Activated CD8-positive, alpha-beta memory T cell treated with anti-CD3 and anti-CD28 coated beads for 48 hours (primary cell): ENCODE data around the gene ANKRD62.
"Not testable (repeated sequence)": the region's sequence is repeated elsewhere in the genome, so short reads cannot be mapped to it uniquely, and the experiment has no call there.

Experiments used
- DNase-seq, 3 experiments: peaks; one replicate each; pipeline ENCODE4 v3.0.0-alpha.2; 2020; ENCODE audit warnings: low read depth in 2 of 3, low spot score in 2 of 3

Gene ANKRD62

GRCh38 chr18:12065397-12065796 is 28.2 kb upstream of the ANKRD62 start:
- no peak for DNase-seq

GRCh38 chr18:12066910-12067511 is 26.6 kb upstream of the ANKRD62 start:
- no peak for DNase-seq

- no peak for DNase-seq
Observed at GRCh38 chr18:12067671-12068070, 26.0 kb upstream of the ANKRD62 start.

GRCh38 chr18:12068316-12068949 is 25.2 kb upstream of the ANKRD62 start:
- DNase-seq: not testable (repeated sequence)

GRCh38 chr18:12068950-12069320 is 24.7 kb upstream of the ANKRD62 start:
- DNase-seq: no peak

GRCh38 chr18:12071066-12071465 is 22.6 kb upstream of the ANKRD62 start:
- not testable (repeated sequence) for DNase-seq

GRCh38 chr18:12072996-12073395 is 20.6 kb upstream of the ANKRD62 start:
- no peak for DNase-seq

- DNase-seq: no peak
Observed at GRCh38 chr18:12074736-12075135, 18.9 kb upstream of the ANKRD62 start.

- no peak for DNase-seq
Observed at GRCh38 chr18:12076424-12077140, 17.1 kb upstream of the ANKRD62 start.

- DNase-seq: not testable (repeated sequence)
Observed at GRCh38 chr18:12077994-12078393, 15.6 kb upstream of the ANKRD62 start.

- DNase-seq: no peak
Observed at GRCh38 chr18:12079491-12080237, 14.0 kb upstream of the ANKRD62 start.

GRCh38 chr18:12085136-12085535 is 8.5 kb upstream of the ANKRD62 start:
- DNase-seq: no peak

- DNase-seq: no peak
Observed at GRCh38 chr18:12085786-12086185, 7.9 kb upstream of the ANKRD62 start.

- no peak for DNase-seq
Observed at GRCh38 chr18:12086249-12086648, 7.4 kb upstream of the ANKRD62 start.

GRCh38 chr18:12086677-12087470 is 6.8 kb upstream of the ANKRD62 start:
- no peak for DNase-seq

GRCh38 chr18:12087471-12088025 is 6.1 kb upstream of the ANKRD62 start:
- DNase-seq: no peak

GRCh38 chr18:12088096-12088495 is 5.5 kb upstream of the ANKRD62 start:
- DNase-seq: no peak

GRCh38 chr18:12088731-12089375 is 4.8 kb upstream of the ANKRD62 start:
- no peak for DNase-seq

GRCh38 chr18:12091538-12092141 is 2.0 kb upstream of the ANKRD62 start:
- no peak for DNase-seq
